ENCODE measurements around the gene KPNA4. TPM values are rescaled to one million over a fixed set of nuclear protein-coding genes. Genes with fewer than 3 reads are reported as not detected.

KPNA4 gene
- total and polyA plus RNA-seq, 2 donors (not counting 3 experiments of a cell fraction or from before 2014, with no cell fraction given), result 12.2 to 70.1 TPM

- peaks cover 0 to 2% of the 10 kb centered on the region in 2 experiments for H3K36me3 ChIP-seq (ENCODE audit: control insufficient read depth in 2 of 2, extremely low read depth in 1 of 2, insufficient read depth in 2 of 2, low read length in 2 of 2)
- H3K4me3 ChIP-seq (replicated peaks in 1 of 3; ENCODE audit: insufficient read depth in 1 of 3, low read depth in 1 of 3, low read length in 3 of 3), result no peak overlapping the region
- BruUV-seq (replicated peaks), result no TSS peak
- no peak for DNase-seq (ENCODE audit: low read depth, low spot score)
- H3K4me2 ChIP-seq (ENCODE audit: insufficient read depth, low read length), result no peak overlapping the region
- no peaks in the 10 kb centered on the region for H3K27me3 ChIP-seq (ENCODE audit: control insufficient read depth in 2 of 2, insufficient read depth in 2 of 2, low read length in 2 of 2)
- peaks cover 99% of the 10 kb centered on the region for H3K79me2 ChIP-seq (ENCODE audit: control insufficient read depth, insufficient read depth, low read length)
- ChIA-PET POLR2A (no interaction called here), CTCF (no interaction called here)
- H4K20me1 ChIP-seq (replicated peaks; ENCODE audit: control insufficient read depth, extremely low read depth, insufficient read depth, low read length), result peaks cover 30% of the 10 kb centered on the region
- H3K9me3 ChIP-seq (replicated peaks; ENCODE audit: control insufficient read depth, insufficient read depth, low read length), result no peaks in the 10 kb centered on the region
- no peak overlapping the region for H3K9ac ChIP-seq (replicated peaks; ENCODE audit: extremely low read depth, insufficient read depth, low read length)
- FAIRE-seq, result no peak
- H2AFZ ChIP-seq (ENCODE audit: low read depth, low read length), result no peak overlapping the region
- intact Hi-C loops (cut with micrococcal nuclease), result no loop called here
- dilution Hi-C loops (cut with MboI; ENCODE audit: extremely low pct_ligation_motif_present, low sequenced_read_pairs), result no loop called here
- no peak overlapping the region for H3K27ac ChIP-seq (ENCODE audit: insufficient read depth, low read depth, low read length)
- no peak for TF ChIP-seq MYC (IDR thresholded peaks at IDR 0.05; ENCODE audit: low read depth, low read length)
- TF ChIP-seq POLR2A (IDR thresholded peaks at IDR 0.05; ENCODE audit: low read depth, low read length), result no peak
- TF ChIP-seq JUN (IDR thresholded peaks at IDR 0.05; ENCODE audit: borderline replicate concordance, insufficient read depth, insufficient read length, low read depth), result no peak
- no peak for TF ChIP-seq EZH2 (IDR thresholded peaks at IDR 0.05; ENCODE audit: borderline replicate concordance, low read depth, low read length, severe bottlenecking)
- TF ChIP-seq POLR2AphosphoS5 (IDR thresholded peaks at IDR 0.05; ENCODE audit: insufficient read depth, low read depth, low read length), result no peak
- TF ChIP-seq MAX (IDR thresholded peaks at IDR 0.05; ENCODE audit: insufficient read depth, insufficient read length), result no peak
- no peak for TF ChIP-seq GATA2 (IDR thresholded peaks at IDR 0.05; ENCODE audit: insufficient read depth, insufficient read length, low read depth, low read length)
- TF ChIP-seq CTCF (IDR thresholded peaks at IDR 0.05; ENCODE audit: extremely low read depth in 1 of 2, insufficient read depth in 1 of 2, low read depth in 1 of 2, low read length in 2 of 2), result no peak
- no peaks in the 10 kb centered on the region for H3K9me1 ChIP-seq (replicated peaks; ENCODE audit: control insufficient read depth, extremely low read depth, insufficient read depth, low read length)
- no peaks in the 10 kb centered on the region for H3K4me1 ChIP-seq (ENCODE audit: control insufficient read depth, extremely low read depth, insufficient read depth, low read length)
These were observed 11.5 kb downstream of the KPNA4 start for GRCh38 chr3:160553827-160554226.
